ENCODE results near the gene NAXE.

The NAXE gene

GRCh38 chr1:156638189-156638985 is 46.8 kb downstream of the NAXE start:
- H3K4me3 ChIP-seq (ENCODE audit: low read length) = no peak overlapping the region
- no peak for TF ChIP-seq ZNF274 (IDR thresholded peaks at IDR 0.05; ENCODE audit: low read depth, low read length)

GRCh38 chr1:156639601-156640101 is 48.1 kb downstream of the NAXE start:
- no peak for TF ChIP-seq ZNF274 (IDR thresholded peaks at IDR 0.05; ENCODE audit: low read depth, low read length)

GRCh38 chr1:156640842-156641706 is 49.5 kb downstream of the NAXE start:
- no peak for TF ChIP-seq ZNF274 (IDR thresholded peaks at IDR 0.05; ENCODE audit: low read depth, low read length)

More at GRCh38 chr1:156639601-156640101, 48.1 kb downstream of the NAXE start:
- no peak overlapping the region for H3K4me3 ChIP-seq (ENCODE audit: low read length)

GRCh38 chr1:156641761-156642264 is 50.2 kb downstream of the NAXE start, which contains the start of gene BCAN:
Gene BCAN, plus strand, starts transcription at chr1:156642117. Its CDS starts 3,938 bp downstream, at chr1:156646055.
- no peak within 1 kb of the TSS for H3K4me3 ChIP-seq (ENCODE audit: low read length)
- no peak for TF ChIP-seq ZNF274 (IDR thresholded peaks at IDR 0.05; ENCODE audit: low read depth, low read length)

More at GRCh38 chr1:156640842-156641706, 49.5 kb downstream of the NAXE start:
- no peak overlapping the region for H3K4me3 ChIP-seq (ENCODE audit: low read length)

GRCh38 chr1:156642265-156643048 is 50.9 kb downstream of the NAXE start:
- H3K4me3 ChIP-seq (ENCODE audit: low read length) = no peak overlapping the region

GRCh38 chr1:156643049-156643777 is 51.6 kb downstream of the NAXE start:
- TF ChIP-seq ZNF274 (IDR thresholded peaks at IDR 0.05; ENCODE audit: low read depth, low read length) = no peak

More at GRCh38 chr1:156642265-156643048, 50.9 kb downstream of the NAXE start:
- no peak for TF ChIP-seq ZNF274 (IDR thresholded peaks at IDR 0.05; ENCODE audit: low read depth, low read length)

GRCh38 chr1:156643778-156644092 is 52.2 kb downstream of the NAXE start:
- no peak for TF ChIP-seq ZNF274 (IDR thresholded peaks at IDR 0.05; ENCODE audit: low read depth, low read length)
- H3K4me3 ChIP-seq (ENCODE audit: low read length) = no peak overlapping the region

More at GRCh38 chr1:156643049-156643777, 51.6 kb downstream of the NAXE start:
- H3K4me3 ChIP-seq (ENCODE audit: low read length) = no peak overlapping the region
